ENCODE measurements around the gene INPP4B.

- TF ChIP-seq EZH2 (IDR thresholded peaks at IDR 0.05; ENCODE audit: insufficient read depth, poor library complexity, severe bottlenecking) (no peak), EZH2phosphoT487 (IDR thresholded peaks at IDR 0.05; ENCODE audit: insufficient read depth, low read depth) (no peak)
These were observed 291.7 kb downstream of the INPP4B start for GRCh38 chr4:142554412-142554811.

Measured in GM23248 (cell line).